CD4-positive, alpha-beta T cell treated with Interleukin-6 for 4 hours (primary cell): ENCODE data around the gene GSX2.
"Not testable (repeated sequence)": the region's sequence is repeated elsewhere in the genome, so short reads cannot be mapped to it uniquely, and the experiment has no call there.

Experiments
- DNase-seq: peaks from one replicate; pipeline ENCODE4 v3.0.0-alpha.2; 2020; ENCODE audit warnings: mixed read lengths

GSX2 gene

GRCh38 chr4:54107951-54108748 lies 8.2 kb downstream of the GSX2 start:
- no peak for DNase-seq

GRCh38 chr4:54109241-54110018 lies 9.5 kb downstream of the GSX2 start:
- no peak for DNase-seq

- DNase-seq, result no peak
Measured at GRCh38 chr4:54110019-54110416, 10.1 kb downstream of the GSX2 start.

- not testable (repeated sequence) for DNase-seq
Measured at GRCh38 chr4:54113206-54113605, 13.2 kb downstream of the GSX2 start.

DNA sequence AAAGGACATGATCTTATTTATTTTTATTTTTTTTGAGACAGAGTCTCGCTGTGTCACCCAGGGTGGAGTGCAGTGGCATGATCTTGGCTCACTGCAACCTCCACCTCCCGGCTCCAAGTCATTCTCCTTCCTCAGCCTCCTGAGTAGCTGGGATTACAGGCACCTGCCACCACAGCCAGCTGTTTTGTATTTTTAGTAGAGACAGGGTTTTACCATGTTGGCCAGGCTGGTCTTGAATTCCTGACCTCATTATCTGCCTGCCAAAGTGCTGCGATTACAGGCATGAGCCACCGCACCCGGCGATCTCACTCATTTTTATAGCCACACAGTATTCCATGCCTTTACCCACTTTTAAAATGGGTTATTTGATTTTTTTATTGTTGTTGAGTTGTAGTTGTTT lies 16.3 kb downstream of the GSX2 start:
- DNase-seq, result not testable (repeated sequence)

DNA sequence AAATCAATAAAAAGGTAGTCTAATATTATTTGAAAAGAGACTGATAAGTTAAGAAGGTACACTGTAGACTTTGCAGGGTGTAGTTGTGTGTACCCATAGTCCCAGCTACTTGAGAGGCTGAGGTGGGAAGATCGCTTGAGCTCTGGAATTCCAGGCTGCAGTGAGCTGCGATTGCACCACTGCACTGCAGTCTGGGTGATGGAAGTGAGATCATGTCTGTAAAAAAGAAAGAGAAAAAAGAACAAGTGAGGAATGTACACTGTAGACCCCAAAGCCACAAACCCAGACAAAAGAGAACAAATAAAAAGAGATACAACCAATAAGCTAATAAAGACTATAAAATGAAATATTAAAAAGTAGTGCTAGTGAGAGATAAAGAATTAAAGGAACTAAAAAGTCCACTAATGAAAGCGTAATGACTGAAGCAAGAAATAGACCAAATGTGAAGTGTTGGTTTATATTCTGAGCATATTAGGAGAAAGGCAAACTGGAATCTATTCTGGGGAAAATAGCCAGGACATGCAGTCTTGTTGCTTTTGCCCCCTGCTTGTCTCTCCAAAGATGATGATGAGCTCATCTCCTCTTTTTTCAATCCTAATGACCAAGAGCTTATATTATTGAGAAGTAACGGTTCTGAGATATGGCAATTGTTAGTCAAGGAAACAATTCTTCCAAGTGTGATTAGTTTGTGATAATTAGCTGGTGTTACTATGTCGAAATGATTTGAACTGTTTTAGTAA lies 19.1 kb downstream of the GSX2 start:
- DNase-seq, result no peak

DNA sequence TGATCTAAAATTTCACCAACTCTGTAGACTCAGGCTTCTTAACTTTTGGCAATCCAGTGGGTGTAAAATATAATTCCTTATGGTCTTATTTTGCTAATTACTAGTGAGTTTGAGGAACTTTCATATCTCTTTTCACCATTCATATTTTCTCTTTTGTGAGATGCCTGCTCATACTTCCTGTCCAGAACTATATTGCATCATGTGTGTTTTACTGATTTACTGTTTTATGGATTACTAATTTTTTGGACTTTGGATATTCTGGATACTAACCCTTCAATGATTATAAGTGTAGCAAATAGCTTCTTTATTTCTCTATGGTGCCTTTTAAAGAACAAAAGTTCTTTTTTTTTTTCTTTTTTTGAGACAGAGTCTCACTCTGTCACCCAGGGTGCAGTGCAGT lies 20.6 kb downstream of the GSX2 start:
- no peak for DNase-seq

GRCh38 chr4:54127660-54128059 lies 27.7 kb downstream of the GSX2 start:
- no peak for DNase-seq

DNA sequence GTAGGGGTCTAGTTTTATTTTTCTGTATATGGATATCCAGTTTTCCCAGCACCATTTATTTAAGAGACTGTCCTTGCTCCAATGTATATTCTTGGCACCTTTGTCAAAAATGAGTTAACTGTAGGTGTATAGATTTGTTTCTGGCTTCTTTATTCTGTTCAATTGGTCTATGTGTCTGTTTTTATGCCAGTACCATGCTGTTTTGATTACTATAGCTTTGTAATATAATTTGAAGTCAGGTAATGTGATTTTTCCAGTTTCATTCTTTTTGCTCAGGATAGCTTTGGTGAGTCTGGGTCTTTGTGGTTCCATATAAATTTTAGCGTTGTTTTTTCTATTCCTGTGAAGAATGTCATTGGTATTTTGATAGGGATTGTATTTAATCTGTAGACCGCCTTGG lies 28.7 kb downstream of the GSX2 start:
- DNase-seq, result not testable (repeated sequence)

- no peak for DNase-seq
Measured at GRCh38 chr4:54139332-54139731, 39.4 kb downstream of the GSX2 start.

DNA sequence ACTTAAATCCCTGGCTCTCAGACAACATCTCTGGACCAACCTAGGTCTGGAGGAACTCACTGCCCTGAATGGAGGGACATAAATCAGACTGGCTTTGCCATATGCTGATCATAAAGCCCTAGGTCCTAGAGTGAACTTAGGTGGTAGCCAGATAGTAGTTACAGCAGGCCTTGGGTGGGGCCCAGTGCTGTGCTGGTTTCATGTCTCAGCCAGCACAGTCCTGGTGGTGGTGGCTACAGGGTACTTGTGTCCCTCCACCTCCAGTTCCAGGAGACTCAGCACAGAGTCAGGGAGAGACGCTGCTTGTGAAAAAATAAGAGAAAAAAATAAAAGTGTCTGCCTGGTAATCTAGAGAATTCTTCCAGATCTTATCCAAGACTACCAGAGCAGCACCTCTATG lies 40.3 kb downstream of the GSX2 start:
- DNase-seq, result no peak

- no peak for DNase-seq
Measured at GRCh38 chr4:54144199-54144598, 44.2 kb downstream of the GSX2 start.

- no peak for DNase-seq
Measured at GRCh38 chr4:54144661-54145171, 44.8 kb downstream of the GSX2 start.

DNA sequence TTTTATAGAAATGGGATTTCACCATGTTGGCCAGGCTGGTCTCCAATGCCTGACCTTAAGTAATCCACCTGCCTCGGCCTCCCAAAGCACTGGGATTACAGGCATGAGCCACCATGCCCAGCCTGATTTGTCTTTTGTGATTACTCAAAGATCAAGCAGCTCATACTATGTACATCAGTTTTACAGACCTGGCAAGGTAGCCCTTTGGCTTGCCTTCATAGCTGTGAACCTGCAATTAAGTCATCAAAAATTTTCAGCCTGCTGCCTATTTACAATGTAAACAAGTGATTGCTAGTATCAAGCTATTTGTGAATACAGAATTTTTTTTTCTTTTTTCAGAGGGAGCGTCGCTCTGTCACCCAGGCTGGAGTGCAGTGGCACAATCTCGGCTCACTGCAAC lies 46.2 kb downstream of the GSX2 start:
- DNase-seq, result no peak

GRCh38 chr4:54149323-54149722 lies 49.4 kb downstream of the GSX2 start:
- DNase-seq, result no peak
